Endothelial cell of umbilical vein (primary cell): ENCODE data around the gene SNX30. TPM values are rescaled to one million over a fixed set of nuclear protein-coding genes. Genes with fewer than 3 reads are reported as not detected.

Experiments
- BruUV-seq: library from RNA; stranded (reverse); fragments of 400-500 nt; replicated peaks from 2 replicates; lab custom pipeline; 2021; lab: Mats Ljungman, UMichigan
- CTCF ChIA-PET: fragments of 300-600, 350-600 bp; sonication (Branson Sonifier 250); formaldehyde crosslinking; loops from one replicate; lab custom pipeline; 2021; ENCODE audit warnings: antibody characterized with exemption, inconsistent platforms; lab: Charles Lee
- POLR2A ChIA-PET: fragments of 300-600, 350-600 bp; sonication (Branson Sonifier 250); formaldehyde crosslinking; loops from one replicate; lab custom pipeline; 2021; ENCODE audit warnings: antibody characterized with exemption, inconsistent platforms; lab: Charles Lee
- DNase-seq: peaks from one replicate; pipeline ENCODE4 v3.0.0-alpha.2; 2011; ENCODE audit warnings: low read depth, low spot score
- FAIRE-seq: peaks from 2 replicates; lab custom pipeline; 2011; peaks lifted over from hg19 to GRCh38; lab: Jason Lieb, UNC
- H2AFZ ChIP-seq: 2 replicates; pipeline ENCODE4 v1.6.0; 2012; ENCODE audit warnings: low read depth, low read length, control low read depth, inconsistent platforms
- H3K27ac ChIP-seq: 2 replicates; pipeline ENCODE4 v1.5.1; 2011; ENCODE audit warnings: low read depth, mild to moderate bottlenecking, control low read depth, low read length, moderate library complexity; ENCODE audit not compliant: insufficient read depth
- H3K27me3 ChIP-seq, 2 experiments: 2 replicates each; pipeline versions ENCODE4 v1.6.0 to v1.6.1; 2011; ENCODE audit warnings: low read length in 2 of 2, mixed read lengths in 1 of 2; ENCODE audit not compliant: control insufficient read depth in 2 of 2, insufficient read depth in 2 of 2
- H3K36me3 ChIP-seq, 2 experiments: 2 replicates in 1 of 2; 3 replicates in 1 of 2; pipeline ENCODE4 v1.5.1; 2011; ENCODE audit warnings: low read length in 2 of 2, mild to moderate bottlenecking in 1 of 2, moderate library complexity in 1 of 2; ENCODE audit not compliant: control insufficient read depth in 2 of 2, insufficient read depth in 2 of 2; ENCODE audit errors: extremely low read depth in 1 of 2
- H3K4me1 ChIP-seq: 3 replicates; pipeline ENCODE4 v1.5.1; 2011; ENCODE audit warnings: mild to moderate bottlenecking, low read length; ENCODE audit not compliant: control insufficient read depth, insufficient read depth; ENCODE audit errors: extremely low read depth
- H3K4me2 ChIP-seq: 2 replicates; pipeline ENCODE4 v1.6.1; 2011; ENCODE audit warnings: low read length, control low read depth, mixed read lengths; ENCODE audit not compliant: insufficient read depth
- H3K4me3 ChIP-seq, 3 experiments: fragments of 200-600 bp in 1 of 3; sonication (generic), shearing (Covaris generic) in 1 of 3; replicated peaks in 1 of 3; 2 replicates each; pipeline ENCODE4 v1.5.1; 2011 to 2016; ENCODE audit warnings: control low read depth in 3 of 3, low read length in 3 of 3, mild to moderate bottlenecking in 2 of 3, inconsistent platforms in 1 of 3, low read depth in 1 of 3, moderate library complexity in 1 of 3; ENCODE audit not compliant: insufficient read depth in 1 of 3
- H3K79me2 ChIP-seq: 2 replicates; pipeline ENCODE4 v1.6.0; 2012; ENCODE audit warnings: low read length, inconsistent platforms; ENCODE audit not compliant: control insufficient read depth, insufficient read depth
- H3K9ac ChIP-seq: replicated peaks from 2 replicates; pipeline ENCODE3; 2011; ENCODE audit warnings: low read length, control low read depth; ENCODE audit not compliant: insufficient read depth; ENCODE audit errors: extremely low read depth
- H3K9me1 ChIP-seq: replicated peaks from 3 replicates; pipeline ENCODE4 v1.6.0; 2011; ENCODE audit warnings: mild to moderate bottlenecking, low read length; ENCODE audit not compliant: control insufficient read depth, insufficient read depth; ENCODE audit errors: extremely low read depth
- H3K9me3 ChIP-seq: replicated peaks from 2 replicates; pipeline ENCODE4 v1.5.1; 2012; ENCODE audit warnings: low read length, inconsistent platforms; ENCODE audit not compliant: control insufficient read depth, insufficient read depth
- H4K20me1 ChIP-seq: replicated peaks from 2 replicates; pipeline ENCODE3; 2011; ENCODE audit warnings: mild to moderate bottlenecking, low read length; ENCODE audit not compliant: control insufficient read depth, insufficient read depth; ENCODE audit errors: extremely low read depth
- EZH2 ChIP-seq: IDR thresholded peaks from 2 replicates; pipeline ENCODE4 v1.6.1; 2012; ENCODE audit warnings: borderline replicate concordance, low read depth, mild to moderate bottlenecking, moderate library complexity, low read length, inconsistent platforms; ENCODE audit not compliant: severe bottlenecking
- FOS ChIP-seq: IDR thresholded peaks from 2 replicates; pipeline ENCODE4 v1.6.1; 2011; ENCODE audit warnings: mild to moderate bottlenecking, low read length, moderate library complexity, borderline replicate concordance; ENCODE audit not compliant: insufficient read depth
- GATA2 ChIP-seq: IDR thresholded peaks from 2 replicates; pipeline ENCODE4 v1.7.0; 2011; ENCODE audit warnings: low read depth, mild to moderate bottlenecking, moderate library complexity, mixed read lengths, low read length; ENCODE audit not compliant: insufficient read length, insufficient read depth
- JUN ChIP-seq: IDR thresholded peaks from 2 replicates; pipeline ENCODE4 v1.6.1; 2011; ENCODE audit warnings: borderline replicate concordance, low read depth; ENCODE audit not compliant: insufficient read length, insufficient read depth
- MYC ChIP-seq: IDR thresholded peaks from one replicate; pipeline ENCODE4 v1.6.1; 2011; ENCODE audit warnings: mild to moderate bottlenecking, low read depth, low read length
- dilution Hi-C: fragments of 300-500 bp; cut with MboI; formaldehyde crosslinking; loops from one replicate; pipeline ENCODE4 v1.15.0; 2019; ENCODE audit warnings: low sequenced_read_pairs; ENCODE audit not compliant: extremely low pct_ligation_motif_present
- intact Hi-C: fragments of 100-400 bp; cut with micrococcal nuclease; formaldehyde crosslinking; loops from one replicate; pipeline ENCODE4 v1.10.0; 2022
- polyA plus RNA-seq, 4 experiments: library from polyadenylated mRNA; depleted of rRNA in 3 of 4; stranded (reverse) in 3 of 4; unstranded in 1 of 4; fragments of >200 nt; gene quantifications; 2 replicates each; pipeline versions ENCODE4 v1.2.1 to v1.2.3, GENCODE V29; 2011 to 2012; ENCODE audit warnings: missing spikeins in 1 of 4
- total RNA-seq: library from RNA; stranded (reverse); gene quantifications from 2 replicates; pipeline ENCODE4 v1.2.3, GENCODE V29; 2021
- TF ChIP-seq, protein P1 (sequence below): IDR thresholded peaks from 2 replicates; pipeline ENCODE4 v1.6.1; 2011; ENCODE audit not compliant: insufficient read depth, insufficient read length
- TF ChIP-seq, protein P2 (sequence below), 2 donors: IDR thresholded peaks; 1 replicate in 1 of 2; 2 replicates in 1 of 2; pipeline ENCODE4 v1.5.1; 2011; ENCODE audit warnings: low read length in 2 of 2, mild to moderate bottlenecking in 2 of 2, moderate library complexity in 2 of 2, control low read depth in 1 of 2, inconsistent platforms in 1 of 2, low read depth in 1 of 2; ENCODE audit not compliant: insufficient read depth in 1 of 2; ENCODE audit errors: extremely low read depth in 1 of 2

The SNX30 gene
- total and polyA plus RNA-seq, 2 donors (not counting 3 experiments of a cell fraction or from before 2014, with no cell fraction given): 2.8 to 6.3 TPM

DNA sequence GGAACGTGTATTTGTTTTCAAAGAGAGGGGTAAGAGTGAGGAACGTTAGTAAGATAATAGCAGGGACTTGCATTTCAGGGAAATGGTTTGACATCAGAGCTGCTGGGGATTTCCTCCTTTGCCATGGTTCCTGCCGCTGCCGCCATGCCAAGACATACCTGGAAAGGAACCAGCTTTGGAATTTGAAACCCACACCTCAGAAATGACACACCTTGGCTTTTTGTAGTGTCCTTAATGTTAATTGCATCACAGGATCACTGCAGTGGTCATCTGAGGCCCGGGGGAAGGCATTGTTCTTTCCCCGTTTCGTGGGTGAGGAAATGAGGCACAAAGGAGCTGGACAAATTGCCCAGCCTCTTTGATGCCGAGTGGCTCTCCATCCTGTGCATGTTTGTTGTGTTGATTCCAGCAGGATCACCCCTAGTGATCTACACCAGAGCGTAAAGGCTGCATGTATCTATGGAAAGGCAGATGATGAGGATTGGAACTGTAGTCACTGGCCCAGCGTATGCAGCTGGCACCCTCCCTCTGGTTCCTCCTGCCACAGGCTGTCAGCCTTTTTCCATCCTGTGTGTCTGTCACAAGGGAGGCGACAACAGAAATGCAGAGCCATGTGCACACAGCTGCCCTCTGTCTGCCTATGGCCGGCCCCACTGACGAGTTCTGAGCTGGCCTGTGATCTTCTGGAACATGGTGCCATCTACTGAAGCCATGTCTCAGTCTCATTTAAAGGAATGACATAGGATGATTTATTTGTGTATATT is 102.4 kb downstream of the SNX30 start:
- Histone ChIP-seq H3K4me3 (no peak overlapping the region), H3K27ac (no peak overlapping the region), H4K20me1 (no peaks in the 10 kb centered on the region), H3K27me3 (no peaks in the 10 kb centered on the region), H3K9me1 (no peaks in the 10 kb centered on the region), H3K9ac (no peak overlapping the region), H3K4me2 (no peak overlapping the region), H2AFZ (no peak overlapping the region), H3K79me2 (no peaks in the 10 kb centered on the region), H3K36me3 (no peaks in the 10 kb centered on the region), H3K9me3 (no peaks in the 10 kb centered on the region), H3K4me1 (peaks cover 5% of the 10 kb centered on the region)
- dilution Hi-C loops (no loop called here), intact Hi-C loops (no loop called here)
- CTCF ChIA-PET: no interaction called here
- BruUV-seq: no TSS peak
- DNase-seq: no peak
- POLR2A ChIA-PET: no interaction called here
- FAIRE-seq: no peak
- no peak for TF ChIP-seq MYC
- no peak for TF ChIP-seq FOS
- TF ChIP-seq, protein P1, sequence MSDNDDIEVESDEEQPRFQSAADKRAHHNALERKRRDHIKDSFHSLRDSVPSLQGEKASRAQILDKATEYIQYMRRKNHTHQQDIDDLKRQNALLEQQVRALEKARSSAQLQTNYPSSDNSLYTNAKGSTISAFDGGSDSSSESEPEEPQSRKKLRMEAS: no peak
- no peak for TF ChIP-seq GATA2
- TF ChIP-seq, protein P2, sequence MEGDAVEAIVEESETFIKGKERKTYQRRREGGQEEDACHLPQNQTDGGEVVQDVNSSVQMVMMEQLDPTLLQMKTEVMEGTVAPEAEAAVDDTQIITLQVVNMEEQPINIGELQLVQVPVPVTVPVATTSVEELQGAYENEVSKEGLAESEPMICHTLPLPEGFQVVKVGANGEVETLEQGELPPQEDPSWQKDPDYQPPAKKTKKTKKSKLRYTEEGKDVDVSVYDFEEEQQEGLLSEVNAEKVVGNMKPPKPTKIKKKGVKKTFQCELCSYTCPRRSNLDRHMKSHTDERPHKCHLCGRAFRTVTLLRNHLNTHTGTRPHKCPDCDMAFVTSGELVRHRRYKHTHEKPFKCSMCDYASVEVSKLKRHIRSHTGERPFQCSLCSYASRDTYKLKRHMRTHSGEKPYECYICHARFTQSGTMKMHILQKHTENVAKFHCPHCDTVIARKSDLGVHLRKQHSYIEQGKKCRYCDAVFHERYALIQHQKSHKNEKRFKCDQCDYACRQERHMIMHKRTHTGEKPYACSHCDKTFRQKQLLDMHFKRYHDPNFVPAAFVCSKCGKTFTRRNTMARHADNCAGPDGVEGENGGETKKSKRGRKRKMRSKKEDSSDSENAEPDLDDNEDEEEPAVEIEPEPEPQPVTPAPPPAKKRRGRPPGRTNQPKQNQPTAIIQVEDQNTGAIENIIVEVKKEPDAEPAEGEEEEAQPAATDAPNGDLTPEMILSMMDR (IDR thresholded peaks at IDR 0.05; ENCODE audit: extremely low read depth in 1 of 2, insufficient read depth in 1 of 2, low read depth in 1 of 2, low read length in 2 of 2): no peak
- TF ChIP-seq JUN: no peak
- TF ChIP-seq EZH2: no peak
